ENCODE measurements around the gene FCHSD2.

Gene FCHSD2

DNA sequence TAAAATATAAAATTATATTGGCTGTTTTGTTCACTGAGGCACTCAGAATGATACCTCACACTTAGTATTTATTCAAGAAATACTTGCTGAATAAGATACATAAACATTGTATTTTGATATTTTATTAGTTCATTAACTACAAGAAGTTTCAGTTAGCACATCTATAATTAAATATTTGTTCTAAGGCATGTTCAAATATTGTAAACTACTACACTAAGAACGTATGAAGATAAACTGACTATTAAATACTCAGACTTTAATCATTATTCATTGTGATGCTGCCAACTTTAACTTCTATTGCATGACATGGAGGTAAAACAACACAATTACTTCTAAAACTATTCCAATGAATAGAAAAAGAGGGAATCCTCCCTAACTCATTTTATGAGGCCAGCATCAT, 198.5 kb downstream of the FCHSD2 start:
- no peak for TF ChIP-seq SIN3A (IDR thresholded peaks at IDR 0.05; ENCODE audit: borderline replicate concordance, insufficient read depth, low read length)

DNA sequence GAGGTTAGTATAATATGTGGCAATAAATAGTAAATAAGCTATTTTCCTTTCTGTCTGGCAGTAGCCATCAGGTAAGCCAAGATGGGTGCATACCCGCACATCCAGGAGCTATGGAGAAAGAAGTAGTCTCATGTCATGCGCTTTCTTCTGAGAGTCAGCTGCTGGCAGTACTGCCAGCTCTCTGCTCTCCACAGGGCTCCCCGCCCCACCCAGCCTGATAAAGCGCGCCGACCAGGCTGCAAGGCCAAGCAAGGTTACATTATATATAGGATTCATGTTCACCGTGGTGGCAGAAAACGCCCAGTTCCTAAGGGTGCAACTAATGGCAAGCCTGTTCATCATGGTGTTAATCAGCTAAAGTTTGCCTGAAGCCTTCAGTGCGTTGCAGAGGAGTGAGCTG, 201.7 kb downstream of the FCHSD2 start:
- TF ChIP-seq POLR2AphosphoS5 (IDR thresholded peaks at IDR 0.05; ENCODE audit: low read depth, low read length) = no peak

DNA sequence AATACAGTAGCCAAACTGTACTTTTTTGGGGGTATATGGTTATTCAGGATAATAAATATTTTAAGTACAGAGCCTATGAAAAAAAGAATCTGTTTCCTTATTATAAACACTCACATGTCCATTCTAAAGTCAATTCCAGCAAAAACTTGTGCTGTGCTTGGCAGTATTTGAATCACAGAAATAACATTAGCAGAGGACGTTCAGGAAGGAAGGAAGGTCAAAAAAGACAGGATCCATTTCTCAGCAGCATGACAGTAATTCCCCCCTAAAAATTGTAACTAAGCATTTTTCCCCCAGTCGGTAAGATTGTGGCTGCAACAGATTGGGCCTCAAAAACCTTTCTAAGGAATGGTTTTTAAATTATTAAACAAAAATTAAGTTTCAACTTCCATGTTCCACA, 203.1 kb downstream of the FCHSD2 start:
- TF ChIP-seq FOXP2 (optimal IDR thresholded peaks at IDR 0.05; ENCODE audit: borderline replicate concordance, extremely low read depth, extremely low read length, insufficient read depth) (no peak), TAF1 (IDR thresholded peaks at IDR 0.05; ENCODE audit: borderline replicate concordance, insufficient read depth, low read length) (no peak), SIN3A (IDR thresholded peaks at IDR 0.05; ENCODE audit: borderline replicate concordance, insufficient read depth, low read length) (no peak), POLR2AphosphoS5 (IDR thresholded peaks at IDR 0.05; ENCODE audit: low read depth, low read length) (no peak)
- TF ChIP-seq, protein P1, sequence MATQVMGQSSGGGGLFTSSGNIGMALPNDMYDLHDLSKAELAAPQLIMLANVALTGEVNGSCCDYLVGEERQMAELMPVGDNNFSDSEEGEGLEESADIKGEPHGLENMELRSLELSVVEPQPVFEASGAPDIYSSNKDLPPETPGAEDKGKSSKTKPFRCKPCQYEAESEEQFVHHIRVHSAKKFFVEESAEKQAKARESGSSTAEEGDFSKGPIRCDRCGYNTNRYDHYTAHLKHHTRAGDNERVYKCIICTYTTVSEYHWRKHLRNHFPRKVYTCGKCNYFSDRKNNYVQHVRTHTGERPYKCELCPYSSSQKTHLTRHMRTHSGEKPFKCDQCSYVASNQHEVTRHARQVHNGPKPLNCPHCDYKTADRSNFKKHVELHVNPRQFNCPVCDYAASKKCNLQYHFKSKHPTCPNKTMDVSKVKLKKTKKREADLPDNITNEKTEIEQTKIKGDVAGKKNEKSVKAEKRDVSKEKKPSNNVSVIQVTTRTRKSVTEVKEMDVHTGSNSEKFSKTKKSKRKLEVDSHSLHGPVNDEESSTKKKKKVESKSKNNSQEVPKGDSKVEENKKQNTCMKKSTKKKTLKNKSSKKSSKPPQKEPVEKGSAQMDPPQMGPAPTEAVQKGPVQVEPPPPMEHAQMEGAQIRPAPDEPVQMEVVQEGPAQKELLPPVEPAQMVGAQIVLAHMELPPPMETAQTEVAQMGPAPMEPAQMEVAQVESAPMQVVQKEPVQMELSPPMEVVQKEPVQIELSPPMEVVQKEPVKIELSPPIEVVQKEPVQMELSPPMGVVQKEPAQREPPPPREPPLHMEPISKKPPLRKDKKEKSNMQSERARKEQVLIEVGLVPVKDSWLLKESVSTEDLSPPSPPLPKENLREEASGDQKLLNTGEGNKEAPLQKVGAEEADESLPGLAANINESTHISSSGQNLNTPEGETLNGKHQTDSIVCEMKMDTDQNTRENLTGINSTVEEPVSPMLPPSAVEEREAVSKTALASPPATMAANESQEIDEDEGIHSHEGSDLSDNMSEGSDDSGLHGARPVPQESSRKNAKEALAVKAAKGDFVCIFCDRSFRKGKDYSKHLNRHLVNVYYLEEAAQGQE (IDR thresholded peaks at IDR 0.05; ENCODE audit: insufficient read depth in 1 of 2, low read depth in 2 of 2, low read length in 2 of 2) = no peak

DNA sequence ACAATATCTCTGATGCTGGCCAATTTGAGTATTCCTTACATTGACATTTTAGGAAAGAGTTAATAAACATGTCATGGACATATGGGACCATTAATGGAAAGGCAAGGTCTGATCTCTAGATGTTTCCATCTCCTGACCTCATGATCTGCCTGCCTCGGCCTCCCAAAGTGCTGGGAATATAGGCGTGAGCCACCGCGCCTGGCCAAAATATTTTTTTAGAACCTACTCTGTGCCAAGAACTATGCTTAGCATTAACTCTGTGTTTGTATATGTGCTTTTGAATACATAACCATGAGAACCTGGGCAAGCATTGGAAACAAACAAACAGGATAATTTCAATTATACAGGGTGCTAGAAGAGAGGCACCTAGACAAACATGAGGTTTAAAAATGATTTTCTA, 204.7 kb downstream of the FCHSD2 start:
- no peak for TF ChIP-seq POLR2AphosphoS5 (IDR thresholded peaks at IDR 0.05; ENCODE audit: low read depth, low read length)
- TF ChIP-seq FOXP2 (optimal IDR thresholded peaks at IDR 0.05; ENCODE audit: borderline replicate concordance, extremely low read depth, extremely low read length, insufficient read depth) = no peak
- no peak for TF ChIP-seq TAF1 (IDR thresholded peaks at IDR 0.05; ENCODE audit: borderline replicate concordance, insufficient read depth, low read length)
- TF ChIP-seq, protein P1 (IDR thresholded peaks at IDR 0.05; ENCODE audit: insufficient read depth in 1 of 2, low read depth in 2 of 2, low read length in 2 of 2) = no peak
- no peak for TF ChIP-seq SIN3A (IDR thresholded peaks at IDR 0.05; ENCODE audit: borderline replicate concordance, insufficient read depth, low read length)

DNA sequence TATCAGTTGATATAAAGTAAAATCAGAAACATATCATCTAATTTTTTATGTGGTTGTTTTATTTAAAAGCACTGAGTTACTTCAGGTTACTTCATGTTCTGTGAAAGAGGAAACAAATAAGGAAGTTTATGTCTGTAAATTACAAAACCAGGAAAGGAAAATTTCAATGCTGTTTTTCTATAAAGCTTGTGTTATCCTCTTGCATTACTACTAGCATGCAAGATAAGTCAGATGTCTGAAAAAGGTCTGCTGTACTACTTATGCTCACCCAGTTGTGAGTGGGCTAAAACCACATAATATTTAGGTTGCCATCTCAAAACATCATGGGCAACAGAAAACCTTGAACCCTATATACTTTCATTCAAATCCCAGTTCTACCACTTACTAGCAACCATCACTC, 206.4 kb downstream of the FCHSD2 start:
- TF ChIP-seq FOXP2 (optimal IDR thresholded peaks at IDR 0.05; ENCODE audit: borderline replicate concordance, extremely low read depth, extremely low read length, insufficient read depth) = no peak
- TF ChIP-seq, protein P1 (IDR thresholded peaks at IDR 0.05; ENCODE audit: insufficient read depth in 1 of 2, low read depth in 2 of 2, low read length in 2 of 2) = no peak

DNA sequence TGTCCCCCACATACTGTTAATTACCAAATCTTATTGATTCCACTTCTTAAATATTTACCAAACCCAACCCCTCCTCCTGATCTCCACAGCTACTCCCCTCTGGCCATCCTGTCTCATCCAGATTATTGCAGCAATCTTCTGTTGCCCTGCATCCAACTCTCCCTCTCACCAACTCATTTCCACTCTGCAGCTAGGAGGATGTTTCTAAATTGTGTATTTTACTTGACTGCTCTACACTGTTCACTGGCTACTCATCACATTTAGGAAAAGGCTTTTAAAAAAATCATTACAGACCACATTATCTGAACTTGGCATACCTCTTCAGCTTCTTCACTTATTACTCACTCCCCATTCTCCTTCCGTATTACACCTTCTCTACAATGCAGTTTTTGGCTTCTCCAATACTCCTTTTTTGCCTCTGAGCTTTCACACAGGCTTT, 210.0 kb downstream of the FCHSD2 start:
- no peak for TF ChIP-seq SIN3A (IDR thresholded peaks at IDR 0.05; ENCODE audit: borderline replicate concordance, insufficient read depth, low read length)
- TF ChIP-seq, protein P1 (IDR thresholded peaks at IDR 0.05; ENCODE audit: insufficient read depth in 1 of 2, low read depth in 2 of 2, low read length in 2 of 2) = no peak
- TF ChIP-seq POLR2AphosphoS5 (IDR thresholded peaks at IDR 0.05; ENCODE audit: low read depth, low read length) = no peak
- no peak for TF ChIP-seq FOXP2 (optimal IDR thresholded peaks at IDR 0.05; ENCODE audit: borderline replicate concordance, extremely low read depth, extremely low read length, insufficient read depth)
- TF ChIP-seq TAF1 (IDR thresholded peaks at IDR 0.05; ENCODE audit: borderline replicate concordance, insufficient read depth, low read length) = no peak

Data from PFSK-1 (cell line).